ENCODE data around the gene NR2E3.

- TF ChIP-seq EZH2 (IDR thresholded peaks at IDR 0.05; ENCODE audit: borderline replicate concordance, low read depth, low read length, severe bottlenecking), result no peak
- no peak for TF ChIP-seq CTCF (IDR thresholded peaks at IDR 0.05; ENCODE audit: borderline replicate concordance, extremely low read depth, low read length, poor library complexity, severe bottlenecking)
These were observed 11.7 kb upstream of the NR2E3 start for GRCh38 chr15:71798641-71799040.
